ENCODE data around the gene TIE1. TPM values are rescaled to one million over a fixed set of nuclear protein-coding genes. Genes with fewer than 3 reads are reported as not detected.

TIE1 gene
- total and polyA plus RNA-seq, 9 of the 15 experiments (the other 6 are each of a cell fraction or from before 2014, with no cell fraction given) = 0.07 to 0.49 (median 0.14) TPM; not detected in 4

- Histone ChIP-seq H3K4me2 (ENCODE audit: insufficient read depth, low read length) (no peak overlapping the region), H3K36me3 (ENCODE audit: control insufficient read depth, insufficient read depth, low read length) (no peaks in the 10 kb centered on the region), H4K20me1 (replicated peaks; ENCODE audit: control insufficient read depth, insufficient read depth, low read length) (no peaks in the 10 kb centered on the region; the same call in 1 of the 2 replicates), H3K4me3 (no peak overlapping the region), H3K27ac (ENCODE audit: extremely low read depth, low read depth, low read length) (no peak overlapping the region), H3K27me3 (ENCODE audit: control insufficient read depth in 2 of 2, insufficient read depth in 2 of 2, low read length in 2 of 2) (peaks cover 43 to 80% of the 10 kb centered on the region in 2 experiments), H3K9me3 (replicated peaks; ENCODE audit: control insufficient read depth, insufficient read depth, low read depth, low read length) (no peaks in the 10 kb centered on the region), H3K9me1 (ENCODE audit: control insufficient read depth, insufficient read depth, low read length) (no peaks in the 10 kb centered on the region), H3K79me2 (ENCODE audit: control insufficient read depth, insufficient read depth, low read length) (no peaks in the 10 kb centered on the region), H3K4me1 (replicated peaks in 1 of 2; ENCODE audit: control insufficient read depth in 2 of 2, insufficient read depth in 2 of 2, low read length in 2 of 2) (peaks cover 16 to 19% of the 10 kb centered on the region in 2 experiments; a peak in 4 of 5 replicates), H3K9ac (ENCODE audit: insufficient read depth in 1 of 2, low read depth in 2 of 2, low read length in 2 of 2) (no peak overlapping the region), H2AFZ (ENCODE audit: low read depth, low read length) (no peak overlapping the region)
- in situ Hi-C loops (cut with MboI) (no loop called here), intact Hi-C loops (cut with micrococcal nuclease) (no loop called here)
- ChIA-PET POLR2A (interaction anchor here (0.6 kb wide), 1 partner anchor 151 kb away, joined by 4 read pairs; no protein-coding TSS in a partner anchor), CTCF (ENCODE audit: low intra/inter-chr PET ratio) (no interaction called here)
- WGBS (ENCODE audit: insufficient coverage, low coverage, missing lambda C conversion rate) = 30% methylated on average over 6 of the region's 7 CpGs
- no peak for ATAC-seq
- no TSS peak for BruUV-seq (replicated peaks)
- DNase-seq (ENCODE audit: extremely low read depth in 1 of 4, low spot score in 3 of 4) = no peak
- TF ChIP-seq GABPB1 (CRISPR knock-in tag; IDR thresholded peaks at IDR 0.05) = no peak
- TF ChIP-seq SMARCA5 (IDR thresholded peaks at IDR 0.05) = no peak
- TF ChIP-seq ZKSCAN3 (CRISPR knock-in tag; IDR thresholded peaks at IDR 0.05) = no peak
- no peak for TF ChIP-seq CC2D1A (IDR thresholded peaks at IDR 0.05)
- TF ChIP-seq, protein P1, sequence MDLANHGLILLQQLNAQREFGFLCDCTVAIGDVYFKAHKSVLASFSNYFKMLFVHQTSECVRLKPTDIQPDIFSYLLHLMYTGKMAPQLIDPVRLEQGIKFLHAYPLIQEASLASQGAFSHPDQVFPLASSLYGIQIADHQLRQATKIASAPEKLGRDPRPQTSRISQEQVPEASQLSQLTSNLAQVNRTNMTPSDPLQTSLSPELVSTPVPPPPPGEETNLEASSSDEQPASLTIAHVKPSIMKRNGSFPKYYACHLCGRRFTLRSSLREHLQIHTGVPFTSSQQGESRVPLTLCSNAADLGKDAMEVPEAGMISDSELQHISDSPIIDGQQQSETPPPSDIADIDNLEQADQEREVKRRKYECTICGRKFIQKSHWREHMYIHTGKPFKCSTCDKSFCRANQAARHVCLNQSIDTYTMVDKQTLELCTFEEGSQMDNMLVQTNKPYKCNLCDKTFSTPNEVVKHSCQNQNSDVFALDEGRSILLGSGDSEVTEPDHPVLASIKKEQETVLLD (IDR thresholded peaks at IDR 0.05) = no peak
- no peak for TF ChIP-seq EZH2 (IDR thresholded peaks at IDR 0.05; ENCODE audit: borderline replicate concordance, low read depth, low read length)
- TF ChIP-seq POLR2G (IDR thresholded peaks at IDR 0.05; ENCODE audit: low read depth, low read length) = no peak
- TF ChIP-seq RFX1 (IDR thresholded peaks at IDR 0.05) = no peak
- TF ChIP-seq ZNF174 (CRISPR knock-in tag; IDR thresholded peaks at IDR 0.05) = no peak
- TF ChIP-seq RB1 (IDR thresholded peaks at IDR 0.05; ENCODE audit: low read depth) = no peak
- TF ChIP-seq, protein P2, sequence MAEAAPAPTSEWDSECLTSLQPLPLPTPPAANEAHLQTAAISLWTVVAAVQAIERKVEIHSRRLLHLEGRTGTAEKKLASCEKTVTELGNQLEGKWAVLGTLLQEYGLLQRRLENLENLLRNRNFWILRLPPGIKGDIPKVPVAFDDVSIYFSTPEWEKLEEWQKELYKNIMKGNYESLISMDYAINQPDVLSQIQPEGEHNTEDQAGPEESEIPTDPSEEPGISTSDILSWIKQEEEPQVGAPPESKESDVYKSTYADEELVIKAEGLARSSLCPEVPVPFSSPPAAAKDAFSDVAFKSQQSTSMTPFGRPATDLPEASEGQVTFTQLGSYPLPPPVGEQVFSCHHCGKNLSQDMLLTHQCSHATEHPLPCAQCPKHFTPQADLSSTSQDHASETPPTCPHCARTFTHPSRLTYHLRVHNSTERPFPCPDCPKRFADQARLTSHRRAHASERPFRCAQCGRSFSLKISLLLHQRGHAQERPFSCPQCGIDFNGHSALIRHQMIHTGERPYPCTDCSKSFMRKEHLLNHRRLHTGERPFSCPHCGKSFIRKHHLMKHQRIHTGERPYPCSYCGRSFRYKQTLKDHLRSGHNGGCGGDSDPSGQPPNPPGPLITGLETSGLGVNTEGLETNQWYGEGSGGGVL (CRISPR knock-in tag; IDR thresholded peaks at IDR 0.05) = no peak
- TF ChIP-seq NCOR1 (IDR thresholded peaks at IDR 0.05) = no peak
- no peak for FAIRE-seq
Measured at GRCh38 chr1:43273708-43274107, 27.1 kb upstream of the TIE1 start.
